NT2/D1 (cell line): Measurements from ENCODE around the gene SRGN.

ENCODE experiments used
- DNase-seq: peaks from one replicate; pipeline ENCODE4 v3.0.0-alpha.2; 2011; ENCODE audit warnings: low read depth, low spot score
- H3K27me3 ChIP-seq: 2 replicates; pipeline ENCODE4 v1.6.0; 2011; ENCODE audit warnings: mild to moderate bottlenecking; ENCODE audit not compliant: insufficient read length, insufficient read depth
- H3K36me3 ChIP-seq: 2 replicates; pipeline ENCODE4 v1.6.1; 2011; ENCODE audit warnings: mild to moderate bottlenecking, low read length, mixed read lengths; ENCODE audit not compliant: insufficient read depth, insufficient read length
- H3K4me1 ChIP-seq: 2 replicates; pipeline ENCODE4 v1.5.1; 2011; ENCODE audit not compliant: insufficient read depth, insufficient read length
- H3K4me3 ChIP-seq: 2 replicates; pipeline ENCODE4 v1.5.1; 2011; ENCODE audit warnings: low read depth; ENCODE audit not compliant: insufficient read length
- H3K9ac ChIP-seq: 2 replicates; pipeline ENCODE4 v1.6.0; 2011; ENCODE audit warnings: low read depth; ENCODE audit not compliant: insufficient read length
- H3K9me3 ChIP-seq: 2 replicates; pipeline ENCODE4 v1.5.1; 2011; ENCODE audit warnings: mild to moderate bottlenecking, low read length; ENCODE audit not compliant: insufficient read depth
- SUZ12 ChIP-seq: IDR thresholded peaks from 2 replicates; pipeline ENCODE4 v1.6.1; 2011; ENCODE audit not compliant: insufficient read length, insufficient read depth; ENCODE audit errors: extremely low read depth
- YY1 ChIP-seq: IDR thresholded peaks from 2 replicates; pipeline ENCODE4 v1.6.1; 2011; ENCODE audit not compliant: insufficient read length, insufficient read depth
- ZNF274 ChIP-seq: IDR thresholded peaks from 2 replicates; pipeline ENCODE4 v1.6.1; 2011; ENCODE audit warnings: mild to moderate bottlenecking, low read depth, low read length

SRGN gene

DNA sequence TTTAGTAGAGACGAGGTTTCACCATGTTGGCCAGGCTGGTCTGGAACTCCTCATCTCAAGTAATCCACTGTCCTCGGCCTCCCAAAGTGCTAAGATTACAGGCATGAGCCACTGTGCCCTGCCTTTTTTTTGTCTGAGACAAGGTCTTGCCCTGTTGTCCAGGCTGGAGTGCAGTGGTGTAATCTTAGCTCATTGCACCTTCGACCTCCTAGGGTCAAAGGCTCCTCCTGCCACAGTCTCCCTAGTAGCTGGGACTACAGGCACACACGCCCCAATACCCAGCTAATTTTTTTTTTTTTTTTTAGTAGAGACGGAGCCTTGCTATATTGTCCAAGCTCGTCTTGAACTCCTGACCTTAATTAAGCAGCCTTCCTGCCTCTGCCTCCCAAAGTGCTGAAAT is 65.3 kb downstream of the SRGN start:
- peaks cover 12% of the 10 kb centered on the region for H3K36me3 ChIP-seq
- DNase-seq: no peak
- TF ChIP-seq YY1 (no peak), SUZ12 (no peak), ZNF274 (no peak)
- no peaks in the 10 kb centered on the region for H3K4me1 ChIP-seq
- no peaks in the 10 kb centered on the region for H3K9me3 ChIP-seq
- H3K9ac ChIP-seq: no peak overlapping the region
- H3K27me3 ChIP-seq: no peaks in the 10 kb centered on the region
- H3K4me3 ChIP-seq: no peak overlapping the region
